Central memory CD8-positive, alpha-beta T cell (primary cell): ENCODE results near the gene DNAJB14.
A peak's percentile ranks its signal among the peaks of the same experiment; 100 is the strongest.

Source experiments
- ATAC-seq: fragments of 150-1000 bp; cut with Tn5 transposase; replicated peaks from 2 replicates; pipeline ENCODE4 v1.10.0; 2022; ENCODE audit warnings: mild to moderate bottlenecking, moderate FRiP score, moderate number of reproducible peaks; ENCODE audit not compliant: poor library complexity, severe bottlenecking; ENCODE audit errors: extremely low read depth
- DNase-seq, 2 donors: peaks; one replicate each; pipeline ENCODE4 v3.0.0; 2021; ENCODE audit warnings: low spot score in 2 of 2
- H3K27ac Mint-ChIP-seq: one replicate; pipeline ENCODE4 v1.8.0; 2022; ENCODE audit warnings: low read depth, mild to moderate bottlenecking, moderate library complexity, mixed read lengths
- H3K27me3 Mint-ChIP-seq: one replicate; pipeline ENCODE4 v1.8.0; 2022; ENCODE audit warnings: mixed read lengths
- H3K36me3 Mint-ChIP-seq: one replicate; pipeline ENCODE4 v1.8.0; 2022; ENCODE audit warnings: mild to moderate bottlenecking, moderate library complexity, mixed read lengths; ENCODE audit not compliant: insufficient read depth
- H3K4me1 Mint-ChIP-seq: one replicate; pipeline ENCODE4 v1.8.0; 2022; ENCODE audit warnings: mixed read lengths
- H3K4me3 Mint-ChIP-seq: one replicate; pipeline ENCODE4 v1.8.0; 2022; ENCODE audit warnings: mild to moderate bottlenecking, moderate library complexity, mixed read lengths
- H3K9me3 Mint-ChIP-seq: one replicate; pipeline ENCODE4 v1.8.0; 2022; ENCODE audit warnings: mixed read lengths

The DNAJB14 gene

DNA sequence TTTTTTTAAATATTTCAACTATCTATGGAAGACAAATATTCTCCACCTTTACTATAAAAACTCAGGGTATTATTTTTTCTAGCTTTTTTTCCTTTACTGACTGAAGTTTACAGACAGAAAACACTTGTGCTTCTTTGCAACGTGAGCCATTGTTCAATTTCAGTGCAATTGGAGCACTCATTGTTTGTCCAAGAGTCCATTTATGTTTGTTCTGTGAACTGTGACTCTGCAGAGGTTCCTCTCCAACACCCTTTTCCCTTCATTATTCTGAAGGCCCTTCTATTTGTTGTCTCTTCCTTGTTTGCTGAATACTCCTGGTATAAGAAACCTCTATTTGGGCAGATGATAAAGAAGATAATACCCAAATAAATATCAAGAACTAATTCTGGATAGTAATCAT lies 92.4 kb downstream of the DNAJB14 start:
- peaks cover 35% of the 10 kb centered on the region for H3K4me1 Mint-ChIP-seq
- H3K4me3 Mint-ChIP-seq, result no peak overlapping the region
- ATAC-seq (no peak), DNase-seq (no peak)
- no peak overlapping the region for H3K27ac Mint-ChIP-seq
- H3K9me3 Mint-ChIP-seq, result no peaks in the 10 kb centered on the region
- no peaks in the 10 kb centered on the region for H3K27me3 Mint-ChIP-seq
- H3K36me3 Mint-ChIP-seq, result peaks cover 6% of the 10 kb centered on the region

DNA sequence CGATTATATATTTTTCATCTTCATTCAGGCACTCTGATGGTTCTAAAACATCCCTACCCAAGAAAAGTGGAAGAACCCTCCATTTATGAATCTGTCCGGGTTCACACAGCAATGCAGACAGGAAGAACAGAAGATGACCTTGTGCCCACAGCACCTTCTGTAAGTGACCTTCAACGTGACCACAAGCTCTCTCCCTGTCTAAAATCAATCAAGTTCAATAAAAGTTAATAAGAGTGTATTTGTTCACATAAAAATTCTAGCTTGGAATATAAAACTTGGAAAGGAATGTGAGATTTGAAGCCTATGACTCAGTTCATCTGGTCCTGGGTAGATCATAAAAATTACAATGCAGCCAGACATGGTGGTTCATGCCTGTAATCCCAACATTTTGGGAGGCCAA lies 93.2 kb downstream of the DNAJB14 start:
- no peaks in the 10 kb centered on the region for H3K9me3 Mint-ChIP-seq
- H3K36me3 Mint-ChIP-seq, result peaks cover 6% of the 10 kb centered on the region
- H3K4me3 Mint-ChIP-seq, result no peak overlapping the region
- DNase-seq (no peak), ATAC-seq (no peak)
- no peak overlapping the region for H3K27ac Mint-ChIP-seq
- peaks cover 35% of the 10 kb centered on the region for H3K4me1 Mint-ChIP-seq
- H3K27me3 Mint-ChIP-seq, result no peaks in the 10 kb centered on the region

DNA sequence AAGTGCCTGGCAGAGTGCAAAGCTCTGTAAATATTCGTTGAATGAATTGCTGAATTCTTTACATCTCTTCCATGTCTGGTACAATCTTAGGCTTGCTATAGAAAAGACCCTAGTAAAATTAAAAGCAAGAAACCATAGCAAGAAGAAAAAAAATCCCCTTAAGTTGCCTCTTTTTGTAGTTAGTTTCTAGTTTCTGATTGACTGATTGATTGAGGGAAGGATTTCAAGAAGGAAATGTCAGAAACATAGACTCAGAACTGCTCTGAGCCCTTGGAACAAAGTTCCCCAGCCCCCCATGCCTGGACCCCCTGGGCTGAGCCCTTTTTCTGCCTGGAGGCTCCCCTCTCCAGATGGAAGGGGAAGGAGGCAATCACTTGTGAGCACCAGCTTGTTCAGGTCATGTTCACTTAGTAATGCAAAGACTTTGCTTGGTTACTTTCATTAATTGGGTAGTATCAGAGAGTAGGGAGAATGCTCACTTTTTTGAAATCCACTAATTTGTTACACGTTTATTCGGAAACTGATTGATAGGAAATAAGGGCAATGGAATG lies 94.1 kb downstream of the DNAJB14 start:
- Mint-ChIP-seq H3K9me3 (no peaks in the 10 kb centered on the region), H3K27ac (peak overlapping the region; percentile 81), H3K27me3 (no peaks in the 10 kb centered on the region), H3K4me3 (peak overlapping the region; percentile 46), H3K4me1 (peaks cover 35% of the 10 kb centered on the region), H3K36me3 (peaks cover 6% of the 10 kb centered on the region)
- ATAC-seq (no peak), DNase-seq (no peak)

DNA sequence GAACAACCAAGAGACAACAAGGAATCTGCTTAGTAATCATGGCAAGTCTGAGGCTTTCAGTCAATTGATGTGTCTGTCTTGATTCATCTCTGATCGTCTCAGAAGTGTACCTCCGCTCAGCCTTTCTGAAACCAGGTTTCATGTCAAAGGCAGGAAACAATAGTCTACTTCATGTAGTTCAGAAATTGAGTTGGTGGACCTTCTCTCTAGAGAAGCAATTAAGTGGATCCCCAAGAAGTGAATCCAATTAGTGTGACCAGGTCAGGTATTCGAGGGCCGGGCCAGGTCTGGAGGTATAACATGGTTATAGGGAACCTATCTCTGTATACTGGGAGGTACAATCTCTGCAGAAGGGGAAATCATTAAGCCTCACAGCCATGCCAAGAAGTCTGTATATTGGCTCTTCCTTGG lies 97.8 kb downstream of the DNAJB14 start:
- Mint-ChIP-seq H3K9me3 (no peaks in the 10 kb centered on the region), H3K27me3 (no peaks in the 10 kb centered on the region), H3K27ac (no peak overlapping the region), H3K4me3 (no peak overlapping the region), H3K4me1 (peaks cover 13% of the 10 kb centered on the region), H3K36me3 (peaks cover 4% of the 10 kb centered on the region)
- DNase-seq, result no peak
- ATAC-seq, result no peak

DNA sequence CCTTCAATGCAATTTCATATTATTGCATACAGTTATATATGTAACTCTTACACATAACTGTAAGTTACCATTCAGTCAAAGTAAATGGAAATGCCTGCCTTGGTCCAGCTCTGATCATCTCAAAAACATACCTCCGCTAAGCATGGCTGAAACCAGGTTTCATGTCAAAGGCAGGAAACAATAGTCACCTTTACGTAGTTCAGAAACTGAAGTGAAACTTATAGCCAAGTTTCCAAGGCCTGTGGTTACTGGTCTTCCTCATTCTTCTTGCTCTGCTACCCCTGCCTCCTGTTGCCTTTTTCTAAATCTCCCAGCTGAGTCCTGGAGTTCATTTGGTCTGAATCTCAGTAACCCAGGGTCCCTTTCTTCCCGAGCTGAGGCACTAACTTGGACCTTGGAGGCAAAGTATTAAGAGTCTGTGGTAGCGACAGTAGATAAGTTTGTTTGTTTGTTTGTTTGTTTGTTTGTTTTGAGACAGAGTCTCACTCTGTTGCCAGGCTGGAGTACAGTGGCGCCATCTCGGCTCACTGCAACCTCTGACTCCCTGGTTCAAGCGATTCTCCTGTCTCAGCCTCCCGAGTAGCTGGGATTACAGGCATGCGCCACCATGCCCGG lies 98.9 kb downstream of the DNAJB14 start:
- Mint-ChIP-seq H3K36me3 (peaks cover 6% of the 10 kb centered on the region), H3K4me1 (peaks cover 13% of the 10 kb centered on the region), H3K27ac (no peak overlapping the region), H3K27me3 (no peaks in the 10 kb centered on the region), H3K9me3 (no peaks in the 10 kb centered on the region), H3K4me3 (peak overlapping the region; percentile 14)
- ATAC-seq, result peak; percentile 38
- no peak for DNase-seq

DNA sequence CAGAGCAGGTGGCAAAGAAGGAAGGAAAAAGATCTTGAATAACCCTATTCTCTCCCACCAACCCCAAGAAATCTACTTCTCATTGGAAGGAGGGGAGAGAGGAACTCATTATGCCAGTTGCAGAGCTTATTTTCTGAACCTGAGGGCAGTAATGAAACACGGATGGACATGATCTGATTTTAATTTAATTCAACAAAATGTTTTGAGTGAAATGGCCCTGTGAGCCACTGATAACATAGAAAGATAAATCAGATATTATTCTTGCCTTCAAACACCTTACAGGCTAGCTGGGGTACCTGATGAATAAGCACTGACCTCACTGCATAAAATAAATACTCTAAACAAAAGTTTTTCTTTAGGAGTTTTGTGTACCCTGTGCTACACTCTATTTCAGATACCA lies 99.5 kb downstream of the DNAJB14 start:
- peaks cover 10% of the 10 kb centered on the region for H3K4me1 Mint-ChIP-seq
- no peak for DNase-seq
- H3K27me3 Mint-ChIP-seq, result no peaks in the 10 kb centered on the region
- no peak overlapping the region for H3K27ac Mint-ChIP-seq
- H3K36me3 Mint-ChIP-seq, result peaks cover 6% of the 10 kb centered on the region
- H3K4me3 Mint-ChIP-seq, result peak overlapping the region; percentile 14
- H3K9me3 Mint-ChIP-seq, result no peaks in the 10 kb centered on the region
- ATAC-seq, result no peak
